Upper lobe of right lung (tissue), 1 donor: ENCODE data around the gene GLP2R. TPM values are rescaled to one million over a fixed set of nuclear protein-coding genes. Genes with fewer than 3 reads are reported as not detected.

Experiments used
- ATAC-seq: fragments of 200-7000 bp; cut with Tn5 transposase; one replicate; pipeline ENCODE4 v1.9.1; 2020; ENCODE audit warnings: mild to moderate bottlenecking, moderate library complexity
- DNase-seq: peaks from one replicate; pipeline ENCODE4 v3.0.0-alpha.2; 2020
- H3K27ac ChIP-seq: fragments of 200-600 bp; one replicate; pipeline ENCODE4 v1.8.0; 2022
- H3K27me3 ChIP-seq: fragments of 200-600 bp; one replicate; pipeline ENCODE4 v1.8.0; 2022; ENCODE audit warnings: mild to moderate bottlenecking
- H3K36me3 ChIP-seq: fragments of 200-600 bp; one replicate; pipeline ENCODE4 v1.8.0; 2022
- H3K4me1 ChIP-seq: fragments of 200-600 bp; one replicate; pipeline ENCODE4 v1.8.0; 2022
- H3K4me3 ChIP-seq: fragments of 200-600 bp; one replicate; pipeline ENCODE4 v1.8.0; 2022; ENCODE audit warnings: mild to moderate bottlenecking
- H3K9me3 ChIP-seq: fragments of 200-600 bp; one replicate; pipeline ENCODE4 v1.8.0; 2022
- CTCF ChIP-seq: fragments of 200-600 bp; IDR thresholded peaks from one replicate; pipeline ENCODE4 v1.8.0; 2022; ENCODE audit warnings: antibody characterized with exemption
- intact Hi-C: fragments of 100-400 bp; cut with DNase I; formaldehyde crosslinking; loops from one replicate; pipeline ENCODE4 v1.11.0; 2022
- total RNA-seq: library from RNA; stranded (reverse); fragmentation: NEBNext Ultra II Directional; extraction: Animal tissue kit (Norgen Biotek cat#: 25700); gene quantifications from one replicate; pipeline ENCODE4 v1.2.1, GENCODE V29; 2021
- donor health status: DM: no; HTN: yes; CAD: no; lungs with severe emphysema.

GLP2R gene
- total RNA-seq, 1 donor from 2014 or later: 1.8 TPM

GRCh38 chr17:9883451-9883850 lies 57.7 kb downstream of the GLP2R start:
- peaks cover 13% of the 10 kb centered on the region for H3K9me3 ChIP-seq
- no peak for ATAC-seq
- no peaks in the 10 kb centered on the region for H3K36me3 ChIP-seq
- H3K27ac ChIP-seq: no peak overlapping the region
- no peaks in the 10 kb centered on the region for H3K27me3 ChIP-seq
- no peak overlapping the region for H3K4me3 ChIP-seq
- H3K4me1 ChIP-seq: no peaks in the 10 kb centered on the region
- no peak for TF ChIP-seq CTCF
- intact Hi-C loops: no loop called here
- DNase-seq: no peak

- Histone ChIP-seq H3K4me3 (no peak overlapping the region), H3K36me3 (no peaks in the 10 kb centered on the region), H3K4me1 (no peaks in the 10 kb centered on the region), H3K27me3 (no peaks in the 10 kb centered on the region), H3K9me3 (peaks cover 13% of the 10 kb centered on the region), H3K27ac (no peak overlapping the region)
- intact Hi-C loops: no loop called here
- ATAC-seq: peak; percentile 57
- DNase-seq: no peak
- TF ChIP-seq CTCF: no peak
Observed at GRCh38 chr17:9886141-9886930, 60.6 kb downstream of the GLP2R start.

- DNase-seq (no peak), ATAC-seq (no peak)
- Histone ChIP-seq H3K4me3 (no peak overlapping the region), H3K27ac (no peak overlapping the region), H3K36me3 (no peaks in the 10 kb centered on the region), H3K9me3 (peaks cover 13% of the 10 kb centered on the region), H3K27me3 (no peaks in the 10 kb centered on the region), H3K4me1 (no peaks in the 10 kb centered on the region)
- no peak for TF ChIP-seq CTCF
- intact Hi-C loops: no loop called here
Observed at GRCh38 chr17:9887508-9887907, 61.8 kb downstream of the GLP2R start.

- ATAC-seq: peak; percentile 92
- H3K4me3 ChIP-seq: no peak overlapping the region
Observed at GRCh38 chr17:9890124-9890523, 64.4 kb downstream of the GLP2R start.

GRCh38 chr17:9893411-9894012 lies 67.8 kb downstream of the GLP2R start:
- no peaks in the 10 kb centered on the region for H3K4me1 ChIP-seq
- no peaks in the 10 kb centered on the region for H3K9me3 ChIP-seq
- intact Hi-C loops: no loop called here
- H3K27me3 ChIP-seq: no peaks in the 10 kb centered on the region
- ATAC-seq: no peak
- no peaks in the 10 kb centered on the region for H3K36me3 ChIP-seq
- DNase-seq: no peak
- no peak overlapping the region for H3K27ac ChIP-seq
- H3K4me3 ChIP-seq: no peak overlapping the region
- TF ChIP-seq CTCF: no peak

More at GRCh38 chr17:9890124-9890523, 64.4 kb downstream of the GLP2R start:
- no peak for DNase-seq
- Histone ChIP-seq H3K9me3 (no peaks in the 10 kb centered on the region), H3K4me1 (no peaks in the 10 kb centered on the region), H3K27ac (no peak overlapping the region), H3K36me3 (no peaks in the 10 kb centered on the region), H3K27me3 (no peaks in the 10 kb centered on the region)
- intact Hi-C loops: no loop called here
- TF ChIP-seq CTCF: peak; percentile 47
